Stomach (tissue), 9 donors: ENCODE results near the gene EXOC4. TPM values are rescaled to one million over a fixed set of nuclear protein-coding genes. Genes with fewer than 3 reads are reported as not detected.

Experiments
- DNase-seq, 2 donors: peaks; one replicate each; pipeline versions ENCODE4 v3.0.0 to v3.0.0-alpha.2; 2013 to 2019
- H3K27ac ChIP-seq, 5 donors: fragments of 200-600 bp in 4 of 5; sonication (generic) in 4 of 5; one replicate each; pipeline ENCODE4 v1.5.1; 2013 to 2019; ENCODE audit warnings: mild to moderate bottlenecking in 1 of 5, moderate library complexity in 1 of 5
- H3K27me3 ChIP-seq, 3 donors: fragments of 200-600 bp; sonication (generic); one replicate each; pipeline ENCODE4 v1.5.1; 2017 to 2019; ENCODE audit warnings: mixed run types in 1 of 3
- H3K36me3 ChIP-seq, 4 donors: fragments of 200-600 bp; sonication (generic); 1 replicate in 3 of 4; 2 replicates in 1 of 4; pipeline ENCODE4 v1.5.1; 2016 to 2019
- H3K4me1 ChIP-seq, 4 donors: fragments of 200-600 bp; sonication (generic); one replicate each; pipeline ENCODE4 v1.5.1; 2016 to 2019
- H3K4me3 ChIP-seq, 4 donors: fragments of 200-600 bp; sonication (generic) in 3 of 4; one replicate each; pipeline ENCODE4 v1.5.1; 2016 to 2019; ENCODE audit warnings: mild to moderate bottlenecking in 1 of 4
- H3K9me3 ChIP-seq, 4 donors: fragments of 200-600 bp; sonication (generic); one replicate each; pipeline ENCODE4 v1.5.1; 2016 to 2019
- CTCF ChIP-seq, 7 experiments: fragments of 450-650 bp in 4 of 7; fragments of 200-600 bp in 3 of 7; sonication (generic) in 3 of 7; IDR thresholded peaks; one replicate each; pipeline ENCODE4 v1.5.1; 2016 to 2019; ENCODE audit warnings: antibody characterized with exemption in 7 of 7, control low read depth in 2 of 7, mild to moderate bottlenecking in 1 of 7
- EP300 ChIP-seq: sonication (generic); formaldehyde crosslinking; IDR thresholded peaks from one replicate; pipeline ENCODE4 v1.6.1; 2017; ENCODE audit warnings: antibody characterized with exemption
- POLR2A ChIP-seq, 4 donors: fragments of 450-650 bp; IDR thresholded peaks; one replicate each; pipeline ENCODE4 v1.6.1; 2016; ENCODE audit warnings: antibody characterized with exemption in 4 of 4, control low read depth in 2 of 4, mild to moderate bottlenecking in 1 of 4, moderate library complexity in 1 of 4
- POLR2AphosphoS5 ChIP-seq, 3 donors: sonication (generic); formaldehyde crosslinking; IDR thresholded peaks; one replicate each; pipeline ENCODE4 v1.6.1; 2016; ENCODE audit warnings: antibody characterized with exemption in 3 of 3
- WGBS, 5 donors: extraction: QIAGEN DNeasy Blood & Tissue Kit in 3 of 5; methylation state at CpG; one replicate each; pipeline versions ENCODE4 v1.1.5 to v1.1.7; 2013 to 2018; 5-methylcytosine and 5-hydroxymethylcytosine counted together
- intact Hi-C: fragments of 100-400 bp; cut with DNase I; formaldehyde crosslinking; loops from one replicate; pipeline ENCODE4 v1.15.1; 2023; ENCODE audit warnings: low total_unique reads
- polyA plus RNA-seq, 3 donors: library from polyadenylated mRNA; stranded (reverse); fragments of 200-250 nt; gene quantifications; one replicate each; pipeline ENCODE4 v1.2.3, GENCODE V29; 2013
- total RNA-seq, 5 donors: library from RNA; depleted of rRNA; stranded (reverse); fragments of >200 nt; gene quantifications; one replicate each; pipeline versions ENCODE4 v1.1.0 to v1.2.3, GENCODE V29; 2014 to 2016
- donor health status: healthy with polysubstance abuse.
- donor health status: Bipolar disorder and iron deficiency.
- donor health status: healthy.

EXOC4 gene
- total and polyA plus RNA-seq, 8 donors: 14.1 to 339 (median 61.1) TPM

- 88 to 94% (median 91%) methylated on average over 1 of the region's 1 CpG for WGBS, 5 donors
- Histone ChIP-seq H3K4me3 (no peak overlapping the region), H3K27me3 (no peaks in the 10 kb centered on the region), H3K36me3 (peaks cover 0 to 4% (median 0%) of the 10 kb centered on the region in 4 donors), H3K27ac (no peak overlapping the region), H3K9me3 (no peaks in the 10 kb centered on the region), H3K4me1 (no peaks in the 10 kb centered on the region)
- no peak for TF ChIP-seq POLR2AphosphoS5 (IDR thresholded peaks at IDR 0.05)
- no peak for TF ChIP-seq EP300
- no peak for TF ChIP-seq POLR2A (IDR thresholded peaks at IDR 0.05)
- no peak for TF ChIP-seq CTCF (IDR thresholded peaks at IDR 0.05)
- intact Hi-C loops: no loop called here
- DNase-seq: no peak
Observed at GRCh38 chr7:133958822-133959221, 705.9 kb downstream of the EXOC4 start.

- TF ChIP-seq CTCF (IDR thresholded peaks at IDR 0.05) (no peak), POLR2A (IDR thresholded peaks at IDR 0.05) (no peak), POLR2AphosphoS5 (IDR thresholded peaks at IDR 0.05) (no peak), EP300 (no peak)
- intact Hi-C loops: no loop called here
- no peak overlapping the region for H3K4me3 ChIP-seq
- peaks cover 0 to 4% (median 0%) of the 10 kb centered on the region in 4 donors for H3K36me3 ChIP-seq
- DNase-seq: no peak
- H3K27ac ChIP-seq: no peak overlapping the region
- no peaks in the 10 kb centered on the region for H3K4me1 ChIP-seq
- WGBS, 5 donors: 90 to 95% (median 92%) methylated on average over 2 of the region's 2 CpGs
- peaks cover 0 to 3% (median under 1%) of the 10 kb centered on the region in 4 donors for H3K9me3 ChIP-seq
- no peaks in the 10 kb centered on the region for H3K27me3 ChIP-seq
Observed at GRCh38 chr7:133959505-133959904, 706.6 kb downstream of the EXOC4 start.

- intact Hi-C loops: no loop called here
- peak in 1 of 2 donors; percentile 26 for DNase-seq
Observed at GRCh38 chr7:133961724-133962123, 708.8 kb downstream of the EXOC4 start.

GRCh38 chr7:133962646-133963045, 709.8 kb downstream of the EXOC4 start:
- no peak overlapping the region for H3K27ac ChIP-seq
- H3K9me3 ChIP-seq: peaks cover 0 to 32% (median 9%) of the 10 kb centered on the region in 4 donors
- H3K4me1 ChIP-seq: no peaks in the 10 kb centered on the region
- intact Hi-C loops: no loop called here
- no peak for DNase-seq
- H3K27me3 ChIP-seq: no peaks in the 10 kb centered on the region
- no peaks in the 10 kb centered on the region for H3K36me3 ChIP-seq
- TF ChIP-seq POLR2AphosphoS5 (IDR thresholded peaks at IDR 0.05): no peak
- TF ChIP-seq POLR2A (IDR thresholded peaks at IDR 0.05): no peak
- no peak for TF ChIP-seq EP300
- no peak for TF ChIP-seq CTCF (IDR thresholded peaks at IDR 0.05)
- no peak overlapping the region for H3K4me3 ChIP-seq
- 93 to 97% (median 94%) methylated on average over 4 of the region's 4 CpGs for WGBS, 5 donors

More at GRCh38 chr7:133961724-133962123, 708.8 kb downstream of the EXOC4 start:
- TF ChIP-seq CTCF (IDR thresholded peaks at IDR 0.05): no peak
- no peak for TF ChIP-seq EP300
- TF ChIP-seq POLR2A (IDR thresholded peaks at IDR 0.05): no peak
- no peak for TF ChIP-seq POLR2AphosphoS5 (IDR thresholded peaks at IDR 0.05)
- no peaks in the 10 kb centered on the region for H3K36me3 ChIP-seq
- peaks cover 0 to 24% (median 9%) of the 10 kb centered on the region in 4 donors for H3K9me3 ChIP-seq
- 80 to 89% (median 85%) methylated on average over 3 of the region's 3 CpGs for WGBS, 5 donors
- H3K4me1 ChIP-seq: no peaks in the 10 kb centered on the region
- H3K27me3 ChIP-seq: no peaks in the 10 kb centered on the region
- H3K4me3 ChIP-seq: no peak overlapping the region
- H3K27ac ChIP-seq: no peak overlapping the region
